HG03097 (cell line): ENCODE results near the gene MRPS15.

Experiments
- ATAC-seq: cut with Tn5 transposase; IDR thresholded peaks from one replicate; pipeline ENCODE4 v1.9.1; 2021; ENCODE audit not compliant: unreplicated experiment, low FRiP score

MRPS15 gene

GRCh38 chr1:36432616-36433015 lies 31.6 kb downstream of the MRPS15 start:
- no peak for ATAC-seq

DNA sequence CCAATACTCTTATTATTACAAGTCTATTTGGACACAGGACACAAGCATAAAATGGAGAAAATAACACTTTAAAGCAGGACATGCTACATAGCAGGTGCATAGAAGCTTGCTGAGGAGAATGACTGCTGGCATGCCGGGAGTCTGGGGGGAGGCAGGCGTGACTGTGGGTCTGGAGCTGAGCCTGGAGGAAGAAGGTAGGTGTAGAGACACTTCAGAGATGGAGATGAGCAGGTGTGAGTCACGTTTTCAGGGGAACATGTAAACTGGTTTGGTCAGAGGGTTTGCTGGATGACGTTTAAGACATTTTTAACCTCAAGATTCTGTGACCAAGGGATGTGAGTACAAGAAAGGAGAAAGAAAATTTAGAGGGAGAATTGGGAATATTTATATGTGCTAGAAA lies 38.4 kb downstream of the MRPS15 start:
- ATAC-seq = no peak

- ATAC-seq = no peak
Measured at GRCh38 chr1:36421649-36422048, 42.5 kb downstream of the MRPS15 start.

DNA sequence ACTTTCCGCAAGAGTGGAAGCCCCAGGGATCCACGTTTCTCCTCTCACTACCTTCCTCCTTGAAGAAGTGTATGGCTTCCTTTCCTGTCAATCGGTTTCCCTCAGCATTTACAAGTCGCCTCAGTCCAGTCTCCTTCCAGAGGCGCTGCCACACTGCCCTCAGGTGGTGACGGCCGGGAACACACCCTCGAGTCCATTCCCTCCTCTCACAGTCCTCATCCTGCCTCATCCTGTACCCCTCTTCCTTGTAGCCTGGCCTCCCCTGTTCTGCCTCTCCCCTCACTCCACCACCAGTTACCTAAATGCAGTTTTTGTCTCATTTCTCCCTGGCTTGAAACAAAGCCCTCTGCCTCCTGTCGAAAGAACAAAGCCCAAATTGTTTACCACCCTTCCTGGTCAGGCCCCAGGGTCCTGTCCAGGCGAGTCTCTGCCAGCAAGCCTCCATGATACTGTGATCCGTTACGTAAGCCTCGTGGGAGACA lies 43.3 kb downstream of the MRPS15 start:
- ATAC-seq = no peak

GRCh38 chr1:36420409-36420808 lies 43.8 kb downstream of the MRPS15 start:
- no peak for ATAC-seq

DNA sequence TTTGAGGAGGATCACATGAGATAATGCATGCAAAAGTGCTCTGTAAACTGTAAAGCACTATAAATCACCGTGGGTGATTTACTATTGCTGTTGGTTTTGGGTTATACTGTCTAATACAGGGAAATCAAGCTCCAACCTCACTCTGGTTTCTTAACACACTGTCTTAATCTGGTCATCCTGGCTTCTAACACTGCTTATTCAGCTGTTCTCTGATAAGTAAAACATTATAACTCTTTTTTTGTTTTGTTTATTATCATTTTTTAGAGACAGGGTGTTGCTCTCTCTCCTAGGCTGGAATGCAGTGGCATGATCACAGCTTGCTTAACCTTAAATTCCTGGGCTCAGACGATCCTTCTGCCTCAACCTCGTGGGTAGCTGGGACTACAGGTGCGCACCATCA lies 44.6 kb downstream of the MRPS15 start:
- ATAC-seq = no peak

GRCh38 chr1:36419140-36419539 lies 45.0 kb downstream of the MRPS15 start:
- no peak for ATAC-seq

DNA sequence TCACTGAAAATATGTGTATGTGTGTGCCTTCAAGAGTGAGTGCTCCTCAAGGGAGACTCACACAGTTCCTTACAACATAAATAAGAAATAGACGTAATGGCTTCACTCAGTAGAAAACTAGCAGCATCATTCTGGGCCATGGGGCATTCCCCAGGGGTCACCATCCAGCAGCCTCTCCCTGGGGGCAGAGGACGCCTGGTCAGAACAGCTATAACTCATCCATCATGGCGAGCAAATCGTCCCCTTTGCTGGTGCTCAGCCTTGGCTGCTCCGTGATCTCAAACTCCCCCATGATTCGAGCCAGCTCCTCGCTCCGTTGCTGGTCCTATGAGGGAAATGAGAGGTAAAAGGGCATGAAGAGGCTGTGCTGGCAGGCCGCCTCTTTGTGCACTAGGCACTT lies 46.3 kb downstream of the MRPS15 start:
- ATAC-seq = no peak

DNA sequence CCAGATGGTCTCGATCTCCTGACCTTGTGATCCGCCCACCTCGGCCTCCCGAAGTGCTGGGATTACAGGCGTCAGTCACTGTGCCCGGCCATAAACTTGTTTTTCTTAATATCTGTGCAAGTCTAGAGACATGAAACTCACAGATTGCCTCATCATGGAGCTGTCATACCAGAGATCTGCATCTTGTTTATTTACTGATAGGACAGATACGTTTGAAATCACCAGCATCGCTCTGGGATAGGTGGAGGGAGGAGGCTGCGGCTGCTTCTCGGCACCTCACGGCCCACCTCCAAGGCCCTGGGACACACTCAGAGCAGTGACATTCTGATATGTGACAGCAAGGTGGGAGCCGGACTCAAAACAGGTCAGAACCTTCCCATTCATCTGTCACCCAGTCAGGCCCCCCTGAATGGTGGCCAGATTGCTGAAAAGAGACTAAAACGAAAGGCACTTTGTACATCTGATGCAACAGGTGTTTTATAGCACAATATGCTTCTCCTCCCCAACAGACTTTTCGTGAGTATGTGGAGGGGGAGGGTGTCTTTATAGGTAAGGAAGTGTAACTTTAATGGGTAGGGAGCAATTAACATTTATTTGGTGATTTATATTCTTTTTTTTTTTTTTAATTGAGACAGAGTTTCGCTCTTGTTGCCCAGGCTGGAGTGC lies 48.4 kb downstream of the MRPS15 start:
- no peak for ATAC-seq

DNA sequence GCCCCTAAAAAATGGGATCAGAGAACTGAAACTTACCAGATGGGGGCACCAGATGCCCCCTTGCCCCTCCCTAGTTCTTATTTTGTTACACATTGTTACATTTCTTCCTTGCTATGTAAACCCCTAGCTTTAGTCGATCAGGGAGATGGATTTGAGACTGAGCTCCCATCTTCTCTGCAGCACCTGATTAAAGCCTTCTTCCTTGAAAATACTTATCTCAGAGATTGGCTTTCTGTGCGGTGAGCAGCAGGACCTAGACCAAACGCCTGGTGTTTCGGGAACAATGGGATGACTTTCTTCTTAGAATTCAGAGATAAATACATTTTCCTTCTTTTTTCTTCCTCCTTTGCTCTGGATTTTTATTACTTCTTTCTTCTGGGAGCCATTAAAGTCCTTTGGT lies 49.8 kb downstream of the MRPS15 start:
- no peak for ATAC-seq

GRCh38 chr1:36411674-36412648 lies 52.2 kb downstream of the MRPS15 start:
- no peak for ATAC-seq

DNA sequence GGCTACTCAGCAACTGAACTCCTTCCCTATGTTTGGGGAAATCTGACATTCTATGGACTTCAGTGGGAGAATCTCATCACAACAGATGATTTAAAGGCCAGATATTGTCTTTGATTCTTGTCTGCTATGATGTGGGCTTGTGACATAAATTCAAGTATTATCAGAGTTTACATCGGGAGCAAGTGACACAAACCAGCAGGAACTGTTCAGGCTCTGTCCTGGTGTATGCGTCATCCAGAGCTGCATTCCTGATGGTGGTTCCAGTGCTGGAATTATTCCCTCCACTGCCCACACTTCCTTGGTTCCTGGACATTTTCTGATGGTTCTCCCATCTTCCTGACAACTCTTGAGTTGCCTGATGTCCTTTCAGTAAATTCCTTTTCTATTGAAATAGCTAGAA lies 55.7 kb downstream of the MRPS15 start:
- ATAC-seq = no peak

- no peak for ATAC-seq
Measured at GRCh38 chr1:36406440-36406839, 57.7 kb downstream of the MRPS15 start.
